HepG2 (cell line): ENCODE data around the gene GRIFIN.

Experiments
- TF ChIP-seq, protein P1 (sequence below): sonication (generic); formaldehyde crosslinking; IDR thresholded peaks from 2 replicates; pipeline ENCODE4 v1.4.0; 2020; ENCODE audit warnings: missing genetic modification reagents
- TF ChIP-seq, protein P2 (sequence below): sonication (generic); formaldehyde crosslinking; IDR thresholded peaks from 2 replicates; pipeline ENCODE4 v1.4.0; 2020; ENCODE audit warnings: missing genetic modification reagents
- TF ChIP-seq, protein P3 (sequence below), 2 experiments: IDR thresholded peaks; 2 replicates each; pipeline ENCODE4 v1.6.1; 2011 to 2012; ENCODE audit warnings: low read length in 2 of 2, borderline replicate concordance in 1 of 2, low read depth in 1 of 2, mild to moderate bottlenecking in 1 of 2, moderate library complexity in 1 of 2

DNA sequence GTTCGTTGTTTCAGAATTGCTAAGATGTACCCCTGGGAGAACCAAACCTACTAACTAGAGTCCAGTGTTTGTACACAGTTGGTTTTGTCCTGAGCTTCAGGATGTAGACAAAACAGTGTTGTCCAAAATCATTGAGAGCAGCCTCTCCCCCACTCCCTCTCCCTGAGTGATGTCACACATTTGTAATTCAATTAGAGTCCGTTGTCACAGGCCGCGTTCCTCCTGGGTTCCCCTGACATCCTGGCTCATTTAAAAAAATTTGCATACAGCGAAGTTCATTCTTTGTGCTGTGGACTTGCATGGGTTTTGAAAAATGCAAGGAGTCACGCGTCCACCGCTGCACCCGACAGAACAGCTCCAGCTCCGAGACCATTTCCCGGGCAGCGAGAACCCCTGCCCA, 10.3 kb downstream of the GRIFIN start:
- TF ChIP-seq, protein P1, sequence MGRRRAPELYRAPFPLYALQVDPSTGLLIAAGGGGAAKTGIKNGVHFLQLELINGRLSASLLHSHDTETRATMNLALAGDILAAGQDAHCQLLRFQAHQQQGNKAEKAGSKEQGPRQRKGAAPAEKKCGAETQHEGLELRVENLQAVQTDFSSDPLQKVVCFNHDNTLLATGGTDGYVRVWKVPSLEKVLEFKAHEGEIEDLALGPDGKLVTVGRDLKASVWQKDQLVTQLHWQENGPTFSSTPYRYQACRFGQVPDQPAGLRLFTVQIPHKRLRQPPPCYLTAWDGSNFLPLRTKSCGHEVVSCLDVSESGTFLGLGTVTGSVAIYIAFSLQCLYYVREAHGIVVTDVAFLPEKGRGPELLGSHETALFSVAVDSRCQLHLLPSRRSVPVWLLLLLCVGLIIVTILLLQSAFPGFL: no peak
- TF ChIP-seq, protein P2, sequence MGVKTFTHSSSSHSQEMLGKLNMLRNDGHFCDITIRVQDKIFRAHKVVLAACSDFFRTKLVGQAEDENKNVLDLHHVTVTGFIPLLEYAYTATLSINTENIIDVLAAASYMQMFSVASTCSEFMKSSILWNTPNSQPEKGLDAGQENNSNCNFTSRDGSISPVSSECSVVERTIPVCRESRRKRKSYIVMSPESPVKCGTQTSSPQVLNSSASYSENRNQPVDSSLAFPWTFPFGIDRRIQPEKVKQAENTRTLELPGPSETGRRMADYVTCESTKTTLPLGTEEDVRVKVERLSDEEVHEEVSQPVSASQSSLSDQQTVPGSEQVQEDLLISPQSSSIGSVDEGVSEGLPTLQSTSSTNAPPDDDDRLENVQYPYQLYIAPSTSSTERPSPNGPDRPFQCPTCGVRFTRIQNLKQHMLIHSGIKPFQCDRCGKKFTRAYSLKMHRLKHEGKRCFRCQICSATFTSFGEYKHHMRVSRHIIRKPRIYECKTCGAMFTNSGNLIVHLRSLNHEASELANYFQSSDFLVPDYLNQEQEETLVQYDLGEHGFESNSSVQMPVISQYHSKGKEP (CRISPR knock-in tag): no peak
- TF ChIP-seq, protein P3, sequence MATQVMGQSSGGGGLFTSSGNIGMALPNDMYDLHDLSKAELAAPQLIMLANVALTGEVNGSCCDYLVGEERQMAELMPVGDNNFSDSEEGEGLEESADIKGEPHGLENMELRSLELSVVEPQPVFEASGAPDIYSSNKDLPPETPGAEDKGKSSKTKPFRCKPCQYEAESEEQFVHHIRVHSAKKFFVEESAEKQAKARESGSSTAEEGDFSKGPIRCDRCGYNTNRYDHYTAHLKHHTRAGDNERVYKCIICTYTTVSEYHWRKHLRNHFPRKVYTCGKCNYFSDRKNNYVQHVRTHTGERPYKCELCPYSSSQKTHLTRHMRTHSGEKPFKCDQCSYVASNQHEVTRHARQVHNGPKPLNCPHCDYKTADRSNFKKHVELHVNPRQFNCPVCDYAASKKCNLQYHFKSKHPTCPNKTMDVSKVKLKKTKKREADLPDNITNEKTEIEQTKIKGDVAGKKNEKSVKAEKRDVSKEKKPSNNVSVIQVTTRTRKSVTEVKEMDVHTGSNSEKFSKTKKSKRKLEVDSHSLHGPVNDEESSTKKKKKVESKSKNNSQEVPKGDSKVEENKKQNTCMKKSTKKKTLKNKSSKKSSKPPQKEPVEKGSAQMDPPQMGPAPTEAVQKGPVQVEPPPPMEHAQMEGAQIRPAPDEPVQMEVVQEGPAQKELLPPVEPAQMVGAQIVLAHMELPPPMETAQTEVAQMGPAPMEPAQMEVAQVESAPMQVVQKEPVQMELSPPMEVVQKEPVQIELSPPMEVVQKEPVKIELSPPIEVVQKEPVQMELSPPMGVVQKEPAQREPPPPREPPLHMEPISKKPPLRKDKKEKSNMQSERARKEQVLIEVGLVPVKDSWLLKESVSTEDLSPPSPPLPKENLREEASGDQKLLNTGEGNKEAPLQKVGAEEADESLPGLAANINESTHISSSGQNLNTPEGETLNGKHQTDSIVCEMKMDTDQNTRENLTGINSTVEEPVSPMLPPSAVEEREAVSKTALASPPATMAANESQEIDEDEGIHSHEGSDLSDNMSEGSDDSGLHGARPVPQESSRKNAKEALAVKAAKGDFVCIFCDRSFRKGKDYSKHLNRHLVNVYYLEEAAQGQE (IDR thresholded peaks at IDR 0.05; ENCODE audit: borderline replicate concordance in 1 of 2, low read depth in 1 of 2, low read length in 2 of 2): no peak
